ENCODE results near the gene SSU72.
"Not testable (repeated sequence)": the region's sequence is repeated elsewhere in the genome, so short reads cannot be mapped to it uniquely, and the experiment has no call there.

SSU72 gene

DNA sequence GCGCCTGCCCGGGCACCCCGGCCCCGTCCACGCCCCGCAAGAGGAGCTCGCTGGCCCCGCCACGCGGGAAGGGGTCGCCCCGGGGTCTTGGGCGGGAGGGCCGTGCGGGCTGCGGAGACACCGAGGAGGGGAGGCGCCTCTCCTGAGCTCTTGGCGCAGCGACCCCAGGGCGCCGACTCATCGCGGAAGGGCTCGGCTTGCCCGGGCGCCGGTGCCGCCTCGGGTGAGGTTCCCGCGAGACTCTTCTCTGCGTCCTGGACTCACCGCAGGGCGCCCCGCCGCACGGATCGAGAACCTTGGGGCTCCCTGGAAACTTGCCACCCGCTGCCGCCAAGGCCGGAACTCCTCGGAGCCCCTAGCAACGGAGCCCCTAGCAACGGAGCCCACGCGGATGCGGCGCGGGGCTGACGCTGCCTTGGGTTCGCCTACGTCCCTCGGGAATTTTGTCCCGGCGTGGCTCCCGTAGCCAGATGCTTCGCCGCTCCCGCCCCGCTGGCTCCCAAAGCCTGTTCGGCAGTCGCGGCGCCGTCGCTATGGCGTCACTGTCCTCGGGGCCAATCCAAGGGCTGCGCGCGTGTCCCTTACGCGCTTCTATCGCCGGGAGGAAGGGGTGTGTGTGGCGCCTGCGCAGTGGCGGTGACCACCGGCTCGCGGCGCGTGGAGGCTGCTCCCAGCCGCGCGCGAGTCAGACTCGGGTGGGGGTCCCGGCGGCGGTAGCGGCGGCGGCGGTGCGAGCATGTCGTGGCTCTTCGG, 63.0 kb downstream of the SSU72 start, which contains the start of gene ATAD3A:
Gene ATAD3A, plus strand, starts transcription at position 630 of the 753 bp plus-strand sequence. Its CDS starts 107 bp downstream, at position 737.
- Histone ChIP-seq H3K36me3 (ENCODE audit: control insufficient read depth, insufficient read depth, low read length) (no peaks in the 10 kb centered on the region), H3K4me1 (ENCODE audit: control insufficient read depth, insufficient read depth, low read length) (no peaks in the 10 kb centered on the region), H3K9me3 (ENCODE audit: control insufficient read depth, insufficient read depth, low read length) (no peaks in the 10 kb centered on the region), H3K27me3 (ENCODE audit: control insufficient read depth, insufficient read depth, low read length) (no peaks in the 10 kb centered on the region), H3K9ac (ENCODE audit: low read depth, low read length) (peak within 1 kb of the TSS; percentile 73), H3K4me3 (ENCODE audit: low read depth, low read length) (peak within 1 kb of the TSS; percentile 78)

GRCh38 chr1:1510912-1511532, 63.6 kb downstream of the SSU72 start:
- H3K27me3 ChIP-seq (ENCODE audit: control insufficient read depth, insufficient read depth, low read length) = no peaks in the 10 kb centered on the region
- peak overlapping the region; percentile 73 for H3K9ac ChIP-seq (ENCODE audit: low read depth, low read length)
- H3K9me3 ChIP-seq (ENCODE audit: control insufficient read depth, insufficient read depth, low read length) = no peaks in the 10 kb centered on the region
- H3K4me3 ChIP-seq (ENCODE audit: low read depth, low read length) = peak overlapping the region; percentile 78
- no peaks in the 10 kb centered on the region for H3K4me1 ChIP-seq (ENCODE audit: control insufficient read depth, insufficient read depth, low read length)
- H3K36me3 ChIP-seq (ENCODE audit: control insufficient read depth, insufficient read depth, low read length) = no peaks in the 10 kb centered on the region

GRCh38 chr1:1509465-1509850, 65.2 kb downstream of the SSU72 start:
- H3K4me1 ChIP-seq (ENCODE audit: control insufficient read depth, insufficient read depth, low read length); H3K36me3 ChIP-seq (ENCODE audit: control insufficient read depth, insufficient read depth, low read length); H3K4me3 ChIP-seq (ENCODE audit: low read depth, low read length); H3K27me3 ChIP-seq (ENCODE audit: control insufficient read depth, insufficient read depth, low read length); H3K9ac ChIP-seq (ENCODE audit: low read depth, low read length); H3K9me3 ChIP-seq (ENCODE audit: control insufficient read depth, insufficient read depth, low read length): not testable (repeated sequence)

DNA sequence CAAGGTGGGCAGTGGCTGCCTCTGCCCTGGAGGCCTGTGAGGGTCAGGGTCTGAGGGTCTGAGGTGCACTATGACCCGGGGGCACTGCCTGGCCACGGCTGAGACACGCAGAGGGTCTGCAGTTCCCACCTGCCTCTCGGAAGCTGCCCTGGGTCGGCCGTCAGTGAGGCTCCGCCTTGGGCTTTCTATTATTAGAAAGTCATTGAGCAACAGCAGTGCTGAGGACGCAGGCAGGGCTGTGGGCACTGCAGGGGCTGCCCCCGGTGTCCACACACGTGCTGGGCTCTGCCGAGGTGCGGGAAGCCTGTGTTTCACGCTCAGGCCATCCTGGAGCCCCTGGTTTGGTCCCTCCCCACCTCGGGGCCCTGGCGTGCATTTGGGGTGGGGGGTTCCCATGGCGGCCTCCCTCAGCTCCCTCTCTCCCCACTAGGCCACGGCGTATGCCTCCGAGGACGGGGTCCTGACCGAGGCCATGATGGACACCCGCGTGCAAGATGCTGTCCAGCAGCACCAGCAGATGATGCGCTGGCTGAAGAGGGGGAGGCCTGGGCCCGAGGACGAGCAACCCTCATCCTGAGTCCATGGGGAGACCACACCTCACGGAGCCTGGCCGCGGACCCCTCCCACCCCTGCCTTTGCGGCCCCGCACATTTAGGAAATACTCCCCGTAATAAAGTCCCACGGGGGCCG, 65.7 kb downstream of the SSU72 start:
- H3K9ac ChIP-seq (ENCODE audit: low read depth, low read length); H3K27me3 ChIP-seq (ENCODE audit: control insufficient read depth, insufficient read depth, low read length); H3K36me3 ChIP-seq (ENCODE audit: control insufficient read depth, insufficient read depth, low read length); H3K4me1 ChIP-seq (ENCODE audit: control insufficient read depth, insufficient read depth, low read length); H3K4me3 ChIP-seq (ENCODE audit: low read depth, low read length); H3K9me3 ChIP-seq (ENCODE audit: control insufficient read depth, insufficient read depth, low read length): not testable (repeated sequence)

DNA sequence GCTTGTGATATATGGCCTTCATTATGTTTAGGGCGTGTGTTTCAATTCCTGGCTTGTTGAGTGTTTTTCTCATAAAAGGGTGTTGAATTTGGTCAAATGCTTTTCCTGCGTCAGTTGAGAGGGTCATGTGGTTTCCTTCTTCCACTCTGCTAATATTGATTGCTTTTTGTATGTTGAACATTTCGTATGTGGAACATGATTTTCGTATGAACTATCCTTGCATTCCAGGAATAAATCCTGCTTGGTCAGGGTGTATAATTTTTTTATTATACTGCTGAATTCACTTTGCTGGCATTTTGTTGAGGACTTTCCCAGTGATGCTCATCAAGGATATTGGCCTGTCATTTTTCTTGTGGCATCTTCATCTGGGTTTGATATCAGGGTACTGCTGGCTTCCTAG, 67.4 kb downstream of the SSU72 start:
- H3K36me3 ChIP-seq (ENCODE audit: control insufficient read depth, insufficient read depth, low read length) = no peaks in the 10 kb centered on the region
- H3K4me1 ChIP-seq (ENCODE audit: control insufficient read depth, insufficient read depth, low read length) = no peaks in the 10 kb centered on the region

DNA sequence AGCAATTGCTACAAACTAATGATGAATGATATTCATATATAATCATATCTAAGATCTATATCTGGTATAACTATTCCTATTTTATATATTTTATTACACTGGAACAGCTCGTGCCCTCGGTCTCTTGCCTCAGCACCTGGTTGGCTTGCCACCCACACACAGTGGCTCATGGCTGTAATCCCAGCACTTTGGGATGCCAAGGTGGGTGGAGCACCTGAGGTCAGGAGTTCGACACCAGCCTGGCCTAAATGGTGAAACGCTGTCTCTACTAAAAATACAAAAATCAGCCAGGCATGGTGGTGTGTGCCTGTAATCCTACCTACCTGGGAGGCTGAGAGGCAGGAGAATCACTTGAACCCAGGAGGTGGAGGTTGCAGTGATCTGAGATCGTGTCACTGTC, 68.9 kb downstream of the SSU72 start:
- not testable (repeated sequence) for H3K27me3 ChIP-seq (ENCODE audit: control insufficient read depth, insufficient read depth, low read length); H3K9me3 ChIP-seq (ENCODE audit: control insufficient read depth, insufficient read depth, low read length); H3K4me3 ChIP-seq (ENCODE audit: low read depth, low read length); H3K36me3 ChIP-seq (ENCODE audit: control insufficient read depth, insufficient read depth, low read length); H3K9ac ChIP-seq (ENCODE audit: low read depth, low read length); H3K4me1 ChIP-seq (ENCODE audit: control insufficient read depth, insufficient read depth, low read length)

More for the DNA sequence above, 67.4 kb downstream of the SSU72 start:
- Histone ChIP-seq H3K4me3 (ENCODE audit: low read depth, low read length) (no peak overlapping the region), H3K9me3 (ENCODE audit: control insufficient read depth, insufficient read depth, low read length) (no peaks in the 10 kb centered on the region), H3K9ac (ENCODE audit: low read depth, low read length) (no peak overlapping the region), H3K27me3 (ENCODE audit: control insufficient read depth, insufficient read depth, low read length) (no peaks in the 10 kb centered on the region)

DNA sequence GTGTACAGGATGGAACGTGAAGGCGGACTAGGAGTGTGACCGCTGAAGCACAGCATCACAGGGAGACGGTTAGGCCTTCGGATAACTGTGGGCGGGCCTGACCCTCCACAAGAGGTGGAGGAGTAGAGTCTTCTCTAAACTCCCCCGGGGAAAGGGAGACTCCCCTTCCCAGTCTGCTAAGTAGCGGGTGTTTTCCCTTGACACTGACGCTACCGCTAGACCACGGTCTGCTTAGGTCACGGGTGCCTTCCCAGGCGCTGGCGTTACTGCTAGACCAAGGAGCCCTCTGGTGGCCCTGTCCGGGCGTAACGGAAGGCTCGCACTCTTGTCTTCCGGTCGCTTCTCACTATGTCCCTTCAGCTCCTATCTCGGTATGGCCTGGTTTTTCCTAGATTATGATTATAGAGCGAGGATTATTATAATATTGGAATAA, 69.3 kb downstream of the SSU72 start:
- H3K9ac ChIP-seq (ENCODE audit: low read depth, low read length); H3K4me1 ChIP-seq (ENCODE audit: control insufficient read depth, insufficient read depth, low read length); H3K36me3 ChIP-seq (ENCODE audit: control insufficient read depth, insufficient read depth, low read length); H3K9me3 ChIP-seq (ENCODE audit: control insufficient read depth, insufficient read depth, low read length); H3K27me3 ChIP-seq (ENCODE audit: control insufficient read depth, insufficient read depth, low read length): not testable (repeated sequence)
- H3K4me3 ChIP-seq (ENCODE audit: low read depth, low read length) = peak overlapping the region; percentile 13

- H3K9ac ChIP-seq (ENCODE audit: low read depth, low read length); H3K27me3 ChIP-seq (ENCODE audit: control insufficient read depth, insufficient read depth, low read length); H3K9me3 ChIP-seq (ENCODE audit: control insufficient read depth, insufficient read depth, low read length); H3K4me1 ChIP-seq (ENCODE audit: control insufficient read depth, insufficient read depth, low read length); H3K36me3 ChIP-seq (ENCODE audit: control insufficient read depth, insufficient read depth, low read length): not testable (repeated sequence)
- peak overlapping the region; percentile 13 for H3K4me3 ChIP-seq (ENCODE audit: low read depth, low read length)
Observed at GRCh38 chr1:1504777-1505365, 69.8 kb downstream of the SSU72 start.

- H3K36me3 ChIP-seq (ENCODE audit: control insufficient read depth, insufficient read depth, low read length) = peaks cover 14% of the 10 kb centered on the region
- H3K4me1 ChIP-seq (ENCODE audit: control insufficient read depth, insufficient read depth, low read length); H3K4me3 ChIP-seq (ENCODE audit: low read depth, low read length); H3K27me3 ChIP-seq (ENCODE audit: control insufficient read depth, insufficient read depth, low read length); H3K9me3 ChIP-seq (ENCODE audit: control insufficient read depth, insufficient read depth, low read length); H3K9ac ChIP-seq (ENCODE audit: low read depth, low read length): not testable (repeated sequence)
Observed at GRCh38 chr1:1495461-1495975, 79.1 kb downstream of the SSU72 start.

GRCh38 chr1:1494311-1494710, 80.4 kb downstream of the SSU72 start:
- H3K36me3 ChIP-seq (ENCODE audit: control insufficient read depth, insufficient read depth, low read length) = peaks cover 26% of the 10 kb centered on the region
- not testable (repeated sequence) for H3K9ac ChIP-seq (ENCODE audit: low read depth, low read length); H3K9me3 ChIP-seq (ENCODE audit: control insufficient read depth, insufficient read depth, low read length); H3K4me1 ChIP-seq (ENCODE audit: control insufficient read depth, insufficient read depth, low read length); H3K4me3 ChIP-seq (ENCODE audit: low read depth, low read length); H3K27me3 ChIP-seq (ENCODE audit: control insufficient read depth, insufficient read depth, low read length)
